Measurements from ENCODE around the gene SRRT.
"Not testable (repeated sequence)": the region's sequence is repeated elsewhere in the genome, so short reads cannot be mapped to it uniquely, and the experiment has no call there.

Gene SRRT

GRCh38 chr7:100895956-100896731, 21.2 kb downstream of the SRRT start:
- DNase-seq = no peak

GRCh38 chr7:100896732-100897608, 22.1 kb downstream of the SRRT start:
- DNase-seq = no peak

GRCh38 chr7:100897772-100898454, 23.0 kb downstream of the SRRT start:
- DNase-seq = no peak

DNA sequence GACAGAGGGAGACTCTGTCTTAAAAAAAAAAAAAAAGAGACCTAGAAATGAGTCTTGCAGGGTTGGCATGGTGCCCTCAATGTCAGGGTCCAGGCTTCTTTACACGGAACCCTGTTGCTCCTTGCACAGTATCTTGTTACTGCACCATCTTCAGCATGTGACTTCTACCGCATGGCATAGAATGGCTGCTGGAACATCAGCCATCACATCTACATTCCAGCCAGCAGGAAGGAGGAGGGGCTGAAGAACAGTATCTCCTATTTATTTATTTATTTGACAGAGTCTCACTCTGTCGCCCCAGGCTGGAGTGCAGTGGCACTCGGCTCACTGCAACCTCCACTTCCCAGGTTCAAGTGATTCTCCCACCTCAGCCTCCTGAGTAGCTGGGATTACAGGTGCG, 24.5 kb downstream of the SRRT start:
- DNase-seq = no peak

DNA sequence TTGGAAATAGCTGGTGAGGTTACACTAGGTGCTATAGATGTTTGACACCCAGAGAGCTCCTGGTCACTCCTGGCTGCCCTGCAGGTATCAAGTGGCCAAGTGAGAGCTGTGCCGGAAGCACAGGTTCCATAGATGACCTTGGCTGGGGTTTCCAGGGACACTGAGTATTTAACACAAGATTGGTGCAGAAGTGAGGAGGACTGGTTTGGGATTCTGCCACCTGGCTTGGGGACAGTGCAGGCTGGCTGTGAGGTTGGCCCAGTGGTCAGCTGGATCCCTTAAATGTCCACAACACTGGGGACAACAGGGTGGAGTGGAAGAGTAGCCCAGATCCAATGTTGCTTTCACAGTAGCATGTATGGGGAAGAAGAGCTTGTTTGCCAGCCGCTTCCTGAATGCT, 26.1 kb downstream of the SRRT start:
- DNase-seq = no peak

GRCh38 chr7:100901921-100902332, 27.0 kb downstream of the SRRT start:
- DNase-seq = no peak

- no peak for DNase-seq
These were observed 27.7 kb downstream of the SRRT start for GRCh38 chr7:100902638-100903037.

DNA sequence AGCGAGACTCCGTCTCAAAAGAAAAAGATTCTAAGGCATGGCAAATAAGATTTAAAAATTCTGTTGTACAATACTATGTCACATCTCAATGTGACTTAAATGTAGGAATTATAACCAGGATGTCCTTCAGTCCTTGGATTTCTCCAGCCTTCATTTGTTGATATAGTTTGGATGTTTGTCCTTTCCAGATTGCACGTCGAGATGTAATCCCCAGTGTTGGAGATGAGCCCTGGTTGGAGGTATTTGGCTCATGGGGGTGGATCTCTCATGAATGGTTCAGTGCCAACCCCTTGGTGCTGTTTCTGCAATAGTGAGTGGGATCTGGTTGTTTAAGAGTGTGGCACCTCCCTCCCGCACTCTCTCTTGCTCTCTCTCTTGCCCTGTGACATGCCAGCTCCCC, 33.6 kb downstream of the SRRT start:
- no peak for DNase-seq

GRCh38 chr7:100910443-100910842, 35.5 kb downstream of the SRRT start:
- not testable (repeated sequence) for DNase-seq

- DNase-seq = no peak
These were observed 36.6 kb downstream of the SRRT start for GRCh38 chr7:100911484-100911883.

GRCh38 chr7:100914208-100914878, 39.4 kb downstream of the SRRT start:
- no peak for DNase-seq

GRCh38 chr7:100914879-100915447, 40.1 kb downstream of the SRRT start:
- no peak for DNase-seq

DNA sequence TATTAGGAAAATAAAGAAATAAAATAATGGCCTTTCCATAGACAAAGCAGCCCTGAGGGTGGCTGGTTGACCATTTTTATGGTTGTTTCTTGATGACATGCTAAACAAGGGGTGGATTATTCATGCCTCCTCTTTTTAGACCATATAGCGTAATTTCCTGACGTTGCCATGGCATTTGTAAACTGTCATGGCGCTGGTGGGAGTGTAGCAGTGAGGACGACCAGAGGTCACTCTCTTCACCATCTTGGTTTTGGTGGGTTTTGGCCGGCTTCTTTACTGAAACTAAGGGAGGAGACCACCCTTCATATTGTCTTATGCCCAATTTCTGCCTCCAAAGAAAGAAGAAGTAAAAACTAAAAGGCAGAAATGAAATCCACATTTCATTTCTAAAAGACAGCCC, 44.4 kb downstream of the SRRT start:
- not testable (repeated sequence) for DNase-seq

GRCh38 chr7:100919779-100920437, 45.0 kb downstream of the SRRT start:
- DNase-seq = not testable (repeated sequence)

DNA sequence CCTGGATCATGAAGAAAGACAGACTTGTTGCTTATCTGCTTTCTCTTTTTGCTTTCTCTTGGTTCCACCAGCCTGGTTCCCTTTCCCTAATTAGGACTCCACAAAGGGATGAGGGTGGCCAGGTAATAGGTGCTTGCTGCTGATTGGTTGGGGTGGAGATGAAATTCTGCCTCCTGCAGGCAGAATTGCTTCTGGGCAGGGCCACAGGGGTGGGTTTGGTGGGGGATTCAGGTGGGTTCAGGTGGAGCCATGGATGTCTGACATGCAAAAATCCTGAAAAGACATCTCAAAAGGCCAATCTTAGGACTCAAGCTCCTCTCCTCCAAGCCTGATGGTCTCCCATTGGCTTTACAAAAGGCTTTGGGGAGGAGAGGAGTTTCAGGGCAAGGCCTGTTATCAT, 46.1 kb downstream of the SRRT start:
- no peak for DNase-seq

GRCh38 chr7:100923616-100924015, 48.7 kb downstream of the SRRT start:
- not testable (repeated sequence) for DNase-seq

DNA sequence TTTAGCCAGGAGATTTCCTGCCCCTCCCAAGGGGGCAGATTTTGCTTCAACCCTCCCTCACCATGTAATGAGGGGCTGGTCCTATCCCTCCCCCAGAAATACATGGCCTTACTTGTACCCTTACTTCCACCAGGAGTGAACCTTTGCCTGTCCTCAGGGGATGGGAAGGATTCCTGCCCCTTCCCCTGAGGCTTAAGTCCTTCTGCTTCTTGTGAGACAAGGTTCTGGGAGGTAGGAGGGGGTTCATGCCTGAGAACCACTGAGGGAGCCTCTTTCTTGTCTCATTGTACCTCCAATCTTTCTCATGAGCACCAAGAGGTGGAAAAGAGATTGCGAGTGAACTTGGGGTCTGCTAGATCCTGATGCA, 54.9 kb downstream of the SRRT start:
- no peak for DNase-seq

DNA sequence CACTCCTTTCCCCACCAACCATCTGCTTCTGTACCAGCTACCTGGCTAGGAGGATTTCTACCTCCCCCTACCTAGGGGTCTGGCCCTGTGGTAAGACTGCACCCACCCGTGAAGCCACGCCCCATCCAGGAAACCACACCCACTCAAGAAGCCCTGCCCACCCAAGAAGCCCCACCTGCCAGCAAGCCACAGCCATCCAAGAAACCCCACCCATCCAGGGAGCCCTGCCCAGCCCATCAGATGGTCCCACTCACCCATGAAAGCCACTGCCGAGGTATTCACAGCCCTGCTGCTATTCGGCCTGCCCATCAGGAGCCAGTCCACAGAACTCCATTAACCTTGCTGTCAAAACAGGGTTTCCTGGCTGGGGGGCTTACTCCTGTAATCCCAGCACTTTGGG, 58.8 kb downstream of the SRRT start:
- DNase-seq = no peak

- not testable (repeated sequence) for DNase-seq
These were observed 60.5 kb downstream of the SRRT start for GRCh38 chr7:100935381-100935780.

DNA sequence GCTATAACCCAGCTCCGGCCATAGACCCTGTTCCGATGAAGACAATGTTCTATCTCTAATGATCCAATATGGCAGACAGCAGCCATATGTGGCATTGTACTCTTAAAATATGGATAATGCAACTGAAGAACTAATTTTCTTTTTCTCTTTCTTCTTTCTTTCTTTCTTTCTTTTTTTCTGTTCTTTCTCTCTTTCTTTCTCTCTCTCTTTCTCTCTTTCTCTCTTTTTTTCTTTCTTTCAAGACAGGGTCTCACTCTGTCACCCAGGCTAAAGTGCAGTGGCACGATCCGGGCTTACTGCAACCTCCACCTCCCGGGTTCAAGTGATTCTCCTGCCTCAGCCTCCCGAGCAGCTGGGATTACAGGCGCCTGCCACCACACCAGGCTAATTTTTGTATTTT, 61.3 kb downstream of the SRRT start:
- not testable (repeated sequence) for DNase-seq

Measured in DMS 273 treated with DMSO at 0.1 percent for 48 hours (cell line).